NCI-H2107 (cell line): ENCODE measurements around the gene ELP2.
"Not testable (repeated sequence)": the region's sequence is repeated elsewhere in the genome, so short reads cannot be mapped to it uniquely, and the experiment has no call there.

Experiments used
- DNase-seq: peaks from one replicate; lab custom pipeline; 2025; lab: John Stamatoyannopoulos, UW

Gene ELP2

GRCh38 chr18:36129300-36130038 lies at the start of gene ELP2, which contains the start of gene SLC39A6:
TSS of gene ELP2 (plus strand) at chr18:36129899. CDS start at chr18:36129934, 35 bp downstream.
TSS of gene SLC39A6 (minus strand) at chr18:36129340. CDS start at chr18:36127007, 2,333 bp downstream.
- peak; percentile 97 for DNase-seq

- not testable (repeated sequence) for DNase-seq
Observed at GRCh38 chr18:36081118-36081517, 48.6 kb upstream of the ELP2 start.

- DNase-seq: no peak
Observed at GRCh38 chr18:36083729-36084128, 46.0 kb upstream of the ELP2 start.

- DNase-seq: no peak
Observed at GRCh38 chr18:36085195-36085594, 44.5 kb upstream of the ELP2 start.

GRCh38 chr18:36086186-36086585 lies 43.5 kb upstream of the ELP2 start:
- DNase-seq: no peak

GRCh38 chr18:36088256-36088655 lies 41.4 kb upstream of the ELP2 start:
- no peak for DNase-seq

- no peak for DNase-seq
Observed at GRCh38 chr18:36089001-36089400, 40.7 kb upstream of the ELP2 start.

- not testable (repeated sequence) for DNase-seq
Observed at GRCh38 chr18:36092116-36092515, 37.6 kb upstream of the ELP2 start.

- DNase-seq: no peak
Observed at GRCh38 chr18:36094431-36094830, 35.3 kb upstream of the ELP2 start.

- peak; percentile 53 for DNase-seq
Observed at GRCh38 chr18:36095936-36096519, 33.7 kb upstream of the ELP2 start.

GRCh38 chr18:36096955-36097354 lies 32.7 kb upstream of the ELP2 start:
- DNase-seq: no peak

- DNase-seq: no peak
Observed at GRCh38 chr18:36099311-36099710, 30.4 kb upstream of the ELP2 start.

- no peak for DNase-seq
Observed at GRCh38 chr18:36101943-36102342, 27.8 kb upstream of the ELP2 start.

GRCh38 chr18:36104749-36105148 lies 24.9 kb upstream of the ELP2 start:
- DNase-seq: no peak

- no peak for DNase-seq
Observed at GRCh38 chr18:36107477-36107876, 22.2 kb upstream of the ELP2 start.

- no peak for DNase-seq
Observed at GRCh38 chr18:36108196-36108595, 21.5 kb upstream of the ELP2 start.

- no peak for DNase-seq
Observed at GRCh38 chr18:36108601-36109000, 21.1 kb upstream of the ELP2 start.

GRCh38 chr18:36109737-36110136 lies 20.0 kb upstream of the ELP2 start:
- no peak for DNase-seq

- no peak for DNase-seq
Observed at GRCh38 chr18:36112302-36112701, 17.4 kb upstream of the ELP2 start.

- DNase-seq: no peak
Observed at GRCh38 chr18:36114251-36114650, 15.4 kb upstream of the ELP2 start.

- no peak for DNase-seq
Observed at GRCh38 chr18:36114738-36115137, 15.0 kb upstream of the ELP2 start.

GRCh38 chr18:36116771-36117170 lies 12.9 kb upstream of the ELP2 start:
- not testable (repeated sequence) for DNase-seq

GRCh38 chr18:36120297-36120696 lies 9.4 kb upstream of the ELP2 start:
- no peak for DNase-seq

GRCh38 chr18:36124841-36125240 lies 4.9 kb upstream of the ELP2 start:
- DNase-seq: no peak
